Measurements from ENCODE around the gene DAB1. TPM values are rescaled to one million over a fixed set of nuclear protein-coding genes. Genes with fewer than 3 reads are reported as not detected.

DAB1 gene
- total RNA-seq, 1 experiment from 2014 or later, result not detected

DNA sequence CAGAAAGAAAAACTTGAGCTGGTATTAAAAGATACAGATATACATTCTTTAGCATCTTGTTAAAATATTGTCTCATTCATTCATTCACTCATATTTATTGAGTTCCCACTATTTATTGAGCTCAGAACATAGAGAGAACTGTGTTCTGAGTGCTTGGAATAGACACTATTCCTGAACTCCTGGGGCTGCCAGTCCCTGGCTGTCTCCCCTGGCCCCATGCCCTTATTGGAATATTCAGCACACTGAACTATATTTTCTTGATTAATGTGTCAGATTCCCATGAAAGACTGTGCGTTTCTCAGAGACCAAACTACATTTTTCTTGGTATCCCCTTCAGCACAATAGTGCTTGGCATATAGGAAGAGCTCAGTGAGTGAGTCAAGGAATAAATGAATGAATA, 44.0 kb upstream of the DAB1 start:
- Histone ChIP-seq H4K20me1 (ENCODE audit: insufficient read depth) (no peaks in the 10 kb centered on the region), H3K36me3 (ENCODE audit: control insufficient read depth in 1 of 2, insufficient read depth in 2 of 2, low read length in 2 of 2) (no peaks in the 10 kb centered on the region), H3K9ac (ENCODE audit: low read length) (no peak overlapping the region), H3K4me3 (replicated peaks in 1 of 2; ENCODE audit: low read depth in 1 of 2, low read length in 2 of 2) (no peak overlapping the region), H3K4me2 (ENCODE audit: low read length) (no peak overlapping the region), H3K4me1 (ENCODE audit: control insufficient read depth in 1 of 2, insufficient read depth in 2 of 2, low read length in 2 of 2) (no peaks in the 10 kb centered on the region), H3K9me3 (ENCODE audit: control insufficient read depth in 1 of 2, insufficient read depth in 1 of 2, low read depth in 1 of 2, low read length in 2 of 2) (peaks cover 0 to 4% of the 10 kb centered on the region in 2 experiments; a peak in 1 of 4 replicates), H3K27ac (ENCODE audit: low read depth, low read length) (no peak overlapping the region), H3K9me2 (ENCODE audit: insufficient read depth) (no peaks in the 10 kb centered on the region), H2AFZ (ENCODE audit: low read depth, low read length, poor library complexity, severe bottlenecking) (no peak overlapping the region), H3K27me3 (ENCODE audit: insufficient read depth, low read length) (no peaks in the 10 kb centered on the region), H3K79me2 (ENCODE audit: insufficient read depth, low read length) (no peaks in the 10 kb centered on the region)
- ChIA-PET POLR2A (no interaction called here), RAD21 (ENCODE audit: low non-redundant PET in 1 of 2, low total read pairs in 2 of 2, uncharacterized antibody in 2 of 2, unreplicated experiment in 2 of 2) (no interaction called here), CTCF (no interaction called here)
- DNase-seq (ENCODE audit: low read depth, low spot score) (no peak), ATAC-seq (no peak)
- BruUV-seq (replicated peaks), result no TSS peak
- intact Hi-C loops (cut with micrococcal nuclease), result no loop called here
- no peak for TF ChIP-seq YY1 (IDR thresholded peaks at IDR 0.05; ENCODE audit: extremely low read depth, insufficient replicate concordance, low read depth, low read length)
- TF ChIP-seq, protein P1, sequence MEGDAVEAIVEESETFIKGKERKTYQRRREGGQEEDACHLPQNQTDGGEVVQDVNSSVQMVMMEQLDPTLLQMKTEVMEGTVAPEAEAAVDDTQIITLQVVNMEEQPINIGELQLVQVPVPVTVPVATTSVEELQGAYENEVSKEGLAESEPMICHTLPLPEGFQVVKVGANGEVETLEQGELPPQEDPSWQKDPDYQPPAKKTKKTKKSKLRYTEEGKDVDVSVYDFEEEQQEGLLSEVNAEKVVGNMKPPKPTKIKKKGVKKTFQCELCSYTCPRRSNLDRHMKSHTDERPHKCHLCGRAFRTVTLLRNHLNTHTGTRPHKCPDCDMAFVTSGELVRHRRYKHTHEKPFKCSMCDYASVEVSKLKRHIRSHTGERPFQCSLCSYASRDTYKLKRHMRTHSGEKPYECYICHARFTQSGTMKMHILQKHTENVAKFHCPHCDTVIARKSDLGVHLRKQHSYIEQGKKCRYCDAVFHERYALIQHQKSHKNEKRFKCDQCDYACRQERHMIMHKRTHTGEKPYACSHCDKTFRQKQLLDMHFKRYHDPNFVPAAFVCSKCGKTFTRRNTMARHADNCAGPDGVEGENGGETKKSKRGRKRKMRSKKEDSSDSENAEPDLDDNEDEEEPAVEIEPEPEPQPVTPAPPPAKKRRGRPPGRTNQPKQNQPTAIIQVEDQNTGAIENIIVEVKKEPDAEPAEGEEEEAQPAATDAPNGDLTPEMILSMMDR (IDR thresholded peaks at IDR 0.05 in 2 of 3, conservative IDR thresholded peaks at IDR 0.05 in 1 of 3; ENCODE audit: borderline replicate concordance in 1 of 3, insufficient read depth in 1 of 3, low read depth in 2 of 3, low read length in 2 of 3), result no peak
- TF ChIP-seq, protein P2, sequence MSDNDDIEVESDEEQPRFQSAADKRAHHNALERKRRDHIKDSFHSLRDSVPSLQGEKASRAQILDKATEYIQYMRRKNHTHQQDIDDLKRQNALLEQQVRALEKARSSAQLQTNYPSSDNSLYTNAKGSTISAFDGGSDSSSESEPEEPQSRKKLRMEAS (IDR thresholded peaks at IDR 0.05), result no peak
- TF ChIP-seq RAD21 (IDR thresholded peaks at IDR 0.05; ENCODE audit: low read depth), result no peak
- TF ChIP-seq FOSL1 (IDR thresholded peaks at IDR 0.05; ENCODE audit: low read depth), result no peak

DNA sequence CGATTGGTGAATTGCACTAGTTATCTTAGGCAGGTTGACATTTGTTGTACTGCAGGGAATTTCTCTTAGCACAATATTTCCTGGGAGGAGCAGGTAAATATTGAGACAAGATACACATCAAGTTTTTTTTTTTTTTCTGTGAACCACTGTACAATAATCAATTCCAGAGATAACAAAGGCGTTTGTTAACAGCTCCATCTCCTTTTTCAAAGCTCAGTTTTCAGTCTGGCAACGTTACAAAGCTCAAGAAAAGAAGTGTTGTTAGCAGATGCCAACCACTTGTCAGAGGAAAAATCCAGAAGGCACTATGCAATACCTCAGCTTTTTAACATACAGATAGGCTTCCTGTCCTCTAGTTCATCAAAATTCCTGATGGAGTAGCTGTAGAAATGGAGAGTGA, 40.9 kb upstream of the DAB1 start:
- no peak overlapping the region for H2AFZ ChIP-seq (ENCODE audit: low read depth, low read length, poor library complexity, severe bottlenecking)
- intact Hi-C loops (cut with micrococcal nuclease), result no loop called here
- CTCF ChIA-PET, result no interaction called here
- TF ChIP-seq FOSL1 (IDR thresholded peaks at IDR 0.05; ENCODE audit: low read depth) (no peak), SIN3A (IDR thresholded peaks at IDR 0.05; ENCODE audit: low read depth) (no peak), TCF7L2 (IDR thresholded peaks at IDR 0.05; ENCODE audit: borderline replicate concordance, extremely low read depth, insufficient read depth, insufficient read length) (no peak), EZH2 (IDR thresholded peaks at IDR 0.05) (no peak), ZFX (IDR thresholded peaks at IDR 0.05) (no peak), ELF1 (IDR thresholded peaks at IDR 0.05; ENCODE audit: borderline replicate concordance, low read depth) (no peak), YY1 (IDR thresholded peaks at IDR 0.05; ENCODE audit: extremely low read depth, insufficient replicate concordance, low read depth, low read length) (no peak), ZNF274 (IDR thresholded peaks at IDR 0.05; ENCODE audit: low read depth, low read length) (no peak), POLR2A (IDR thresholded peaks at IDR 0.05; ENCODE audit: borderline replicate concordance, extremely low read depth, insufficient read depth, insufficient read length) (no peak), ATF3 (IDR thresholded peaks at IDR 0.05) (no peak)
- TF ChIP-seq, protein P2 (IDR thresholded peaks at IDR 0.05), result no peak
- TF ChIP-seq, protein P1 (IDR thresholded peaks at IDR 0.05 in 2 of 3, conservative IDR thresholded peaks at IDR 0.05 in 1 of 3; ENCODE audit: borderline replicate concordance in 1 of 3, insufficient read depth in 1 of 3, low read depth in 2 of 3, low read length in 2 of 3), result no peak

More for the DNA sequence above, 40.9 kb upstream of the DAB1 start:
- ChIA-PET RAD21 (ENCODE audit: low non-redundant PET in 1 of 2, low total read pairs in 2 of 2, uncharacterized antibody in 2 of 2, unreplicated experiment in 2 of 2) (no interaction called here), POLR2A (no interaction called here)
- no peak overlapping the region for H3K4me2 ChIP-seq (ENCODE audit: low read length)
- H3K9me3 ChIP-seq (ENCODE audit: control insufficient read depth in 1 of 2, insufficient read depth in 1 of 2, low read depth in 1 of 2, low read length in 2 of 2), result peaks cover 0 to 4% of the 10 kb centered on the region in 2 experiments; a peak in 1 of 4 replicates
- H4K20me1 ChIP-seq (ENCODE audit: insufficient read depth), result no peaks in the 10 kb centered on the region
- no peaks in the 10 kb centered on the region for H3K36me3 ChIP-seq (ENCODE audit: control insufficient read depth in 1 of 2, insufficient read depth in 2 of 2, low read length in 2 of 2)
- H3K4me1 ChIP-seq (ENCODE audit: control insufficient read depth in 1 of 2, insufficient read depth in 2 of 2, low read length in 2 of 2), result no peaks in the 10 kb centered on the region
- no peaks in the 10 kb centered on the region for H3K27me3 ChIP-seq (ENCODE audit: insufficient read depth, low read length)
- no peak overlapping the region for H3K9ac ChIP-seq (ENCODE audit: low read length)
- DNase-seq (ENCODE audit: low read depth, low spot score) (no peak), ATAC-seq (no peak)
- H3K9me2 ChIP-seq (ENCODE audit: insufficient read depth), result no peaks in the 10 kb centered on the region
- H3K27ac ChIP-seq (ENCODE audit: low read depth, low read length), result no peak overlapping the region
- no TSS peak for BruUV-seq (replicated peaks)
- H3K4me3 ChIP-seq (replicated peaks in 1 of 2; ENCODE audit: low read depth in 1 of 2, low read length in 2 of 2), result no peak overlapping the region
- H3K79me2 ChIP-seq (ENCODE audit: insufficient read depth, low read length), result no peaks in the 10 kb centered on the region

All from HCT116 (cell line).